Naive thymus-derived CD8-positive, alpha-beta T cell (primary cell): ENCODE data around the gene LAMA4. TPM values are rescaled to one million over a fixed set of nuclear protein-coding genes. Genes with fewer than 3 reads are reported as not detected.

Source experiments
- ATAC-seq, 2 donors: fragments of 150-1000 bp; cut with Tn5 transposase in 1 of 2; sonication (Bioruptor Pico), chemical (Tn5 transposase) in 1 of 2; 1 replicate in 1 of 2; 2 replicates in 1 of 2; pipeline ENCODE4 v1.10.0; 2021; ENCODE audit warnings: mild to moderate bottlenecking in 2 of 2, moderate library complexity in 2 of 2
- POLR2A ChIA-PET: fragments of 350-600 bp; sonication (Branson Sonifier 250); formaldehyde crosslinking; loops from one replicate; lab custom pipeline; 2021; ENCODE audit warnings: antibody characterized with exemption; lab: Charles Lee
- DNase-seq, 10 donors: peaks; one replicate each; pipeline versions ENCODE4 v3.0.0 to v3.0.0-alpha.2; 2020 to 2022
- H3K27ac Mint-ChIP-seq, 10 donors: one replicate each; pipeline ENCODE4 v1.8.0; 2020 to 2022; ENCODE audit warnings: mild to moderate bottlenecking in 10 of 10, mixed read lengths in 10 of 10, moderate library complexity in 4 of 10, inconsistent platforms in 1 of 10
- H3K27me3 Mint-ChIP-seq, 5 donors: one replicate each; pipeline ENCODE4 v1.8.0; 2021 to 2022; ENCODE audit warnings: mixed read lengths in 5 of 5
- H3K36me3 Mint-ChIP-seq, 3 donors: one replicate each; pipeline ENCODE4 v1.8.0; 2020 to 2022; ENCODE audit warnings: mixed read lengths in 3 of 3, mild to moderate bottlenecking in 2 of 3, inconsistent platforms in 1 of 3
- H3K4me1 Mint-ChIP-seq, 4 donors: one replicate each; pipeline ENCODE4 v1.8.0; 2021 to 2022; ENCODE audit warnings: mixed read lengths in 4 of 4
- H3K4me3 Mint-ChIP-seq, 10 donors: one replicate each; pipeline ENCODE4 v1.8.0; 2020 to 2022; ENCODE audit warnings: mild to moderate bottlenecking in 10 of 10, mixed read lengths in 10 of 10, moderate library complexity in 6 of 10, inconsistent platforms in 1 of 10
- H3K9me3 Mint-ChIP-seq, 9 donors: one replicate each; pipeline ENCODE4 v1.8.0; 2020 to 2022; ENCODE audit warnings: mixed read lengths in 9 of 9, mild to moderate bottlenecking in 3 of 9, inconsistent platforms in 1 of 9, moderate library complexity in 1 of 9
- polyA plus RNA-seq, 3 donors: library from polyadenylated mRNA; unstranded; fragments of 300-500 nt; fragmentation: Illumina TruSeq; gene quantifications; one replicate each; pipeline ENCODE4 v1.2.3, GENCODE V29; 2021
- total RNA-seq, 8 experiments: library from RNA in 2 of 8; stranded (reverse) in 2 of 8; gene quantifications; one replicate each; pipeline ENCODE4 v1.2.3 and lab custom pipeline; 2021 to 2026

LAMA4 gene
- total and polyA plus RNA-seq, 5 experiments from 2014 or later, result not detected

- Mint-ChIP-seq H3K27me3 (peaks cover 0 to 12% (median 4%) of the 10 kb centered on the region in 5 donors), H3K9me3 (no peaks in the 10 kb centered on the region), H3K27ac (no peak overlapping the region), H3K4me3 (no peak overlapping the region), H3K36me3 (no peaks in the 10 kb centered on the region), H3K4me1 (peaks cover 0 to 5% (median 1%) of the 10 kb centered on the region in 4 donors)
- POLR2A ChIA-PET, result no interaction called here
- ATAC-seq (no peak), DNase-seq (no peak)
These were observed 99.7 kb downstream of the LAMA4 start for GRCh38 chr6:112154711-112155110.

- DNase-seq (no peak), ATAC-seq (no peak)
- Mint-ChIP-seq H3K27ac (no peak overlapping the region), H3K4me3 (no peak overlapping the region), H3K36me3 (no peaks in the 10 kb centered on the region), H3K27me3 (peaks cover 1 to 12% (median 5%) of the 10 kb centered on the region in 5 donors), H3K4me1 (peaks cover 0 to 5% (median 1%) of the 10 kb centered on the region in 4 donors), H3K9me3 (no peaks in the 10 kb centered on the region)
- POLR2A ChIA-PET, result no interaction called here
These were observed 100.3 kb downstream of the LAMA4 start for GRCh38 chr6:112153926-112154607.

- ATAC-seq, result no peak
- peak overlapping the region in 1 of 10 donors; percentile 29 for H3K27ac Mint-ChIP-seq
- H3K4me1 Mint-ChIP-seq, result no peaks in the 10 kb centered on the region
- H3K36me3 Mint-ChIP-seq, result no peaks in the 10 kb centered on the region
- no peaks in the 10 kb centered on the region for H3K9me3 Mint-ChIP-seq
- POLR2A ChIA-PET, result no interaction called here
- peaks cover 1 to 12% (median 4%) of the 10 kb centered on the region in 5 donors for H3K27me3 Mint-ChIP-seq
- no peak for DNase-seq
- no peak overlapping the region for H3K4me3 Mint-ChIP-seq
These were observed 104.0 kb downstream of the LAMA4 start for GRCh38 chr6:112150363-112150762.

- POLR2A ChIA-PET, result no interaction called here
- no peak overlapping the region for H3K4me3 Mint-ChIP-seq
- DNase-seq, result no peak
- ATAC-seq, result no peak
- no peaks in the 10 kb centered on the region for H3K4me1 Mint-ChIP-seq
- H3K36me3 Mint-ChIP-seq, result no peaks in the 10 kb centered on the region
- no peaks in the 10 kb centered on the region for H3K9me3 Mint-ChIP-seq
- H3K27ac Mint-ChIP-seq, result no peak overlapping the region
- H3K27me3 Mint-ChIP-seq, result peaks cover 1 to 12% (median 5%) of the 10 kb centered on the region in 5 donors
These were observed 104.6 kb downstream of the LAMA4 start for GRCh38 chr6:112149719-112150263.

- ATAC-seq (no peak), DNase-seq (no peak)
- H3K36me3 Mint-ChIP-seq, result no peaks in the 10 kb centered on the region
- POLR2A ChIA-PET, result no interaction called here
- H3K9me3 Mint-ChIP-seq, result no peaks in the 10 kb centered on the region
- no peak overlapping the region for H3K4me3 Mint-ChIP-seq
- no peaks in the 10 kb centered on the region for H3K4me1 Mint-ChIP-seq
- peaks cover 1 to 12% (median 5%) of the 10 kb centered on the region in 5 donors for H3K27me3 Mint-ChIP-seq
- H3K27ac Mint-ChIP-seq, result no peak overlapping the region
These were observed 105.1 kb downstream of the LAMA4 start for GRCh38 chr6:112149236-112149635.

GRCh38 chr6:112148103-112148502, 106.3 kb downstream of the LAMA4 start:
- no peak for ATAC-seq
- H3K9me3 Mint-ChIP-seq, result no peaks in the 10 kb centered on the region
- H3K4me3 Mint-ChIP-seq, result no peak overlapping the region
- H3K36me3 Mint-ChIP-seq, result no peaks in the 10 kb centered on the region
- no peaks in the 10 kb centered on the region for H3K4me1 Mint-ChIP-seq
- peaks cover 1 to 11% (median 2%) of the 10 kb centered on the region in 5 donors for H3K27me3 Mint-ChIP-seq
- H3K27ac Mint-ChIP-seq, result no peak overlapping the region
- no peak for DNase-seq
- POLR2A ChIA-PET, result no interaction called here

GRCh38 chr6:112145080-112145573, 109.2 kb downstream of the LAMA4 start:
- no peaks in the 10 kb centered on the region for H3K36me3 Mint-ChIP-seq
- H3K9me3 Mint-ChIP-seq, result no peaks in the 10 kb centered on the region
- DNase-seq, result no peak
- peaks cover 0 to 10% (median 2%) of the 10 kb centered on the region in 5 donors for H3K27me3 Mint-ChIP-seq
- no peak for ATAC-seq
- H3K27ac Mint-ChIP-seq, result no peak overlapping the region
- H3K4me1 Mint-ChIP-seq, result no peaks in the 10 kb centered on the region
- no peak overlapping the region for H3K4me3 Mint-ChIP-seq
- POLR2A ChIA-PET, result no interaction called here

GRCh38 chr6:112144145-112144926, 110.0 kb downstream of the LAMA4 start:
- DNase-seq (no peak), ATAC-seq (no peak)
- Mint-ChIP-seq H3K4me3 (no peak overlapping the region), H3K36me3 (no peaks in the 10 kb centered on the region), H3K4me1 (no peaks in the 10 kb centered on the region), H3K27ac (no peak overlapping the region), H3K9me3 (no peaks in the 10 kb centered on the region), H3K27me3 (peaks cover 0 to 8% (median 3%) of the 10 kb centered on the region in 5 donors)
- POLR2A ChIA-PET, result no interaction called here

GRCh38 chr6:112141707-112142106, 112.7 kb downstream of the LAMA4 start:
- Mint-ChIP-seq H3K36me3 (no peaks in the 10 kb centered on the region), H3K4me1 (no peaks in the 10 kb centered on the region), H3K27me3 (peaks cover 0 to 7% (median 4%) of the 10 kb centered on the region in 5 donors), H3K27ac (no peak overlapping the region), H3K9me3 (no peaks in the 10 kb centered on the region), H3K4me3 (no peak overlapping the region)
- ATAC-seq (no peak), DNase-seq (no peak)
- POLR2A ChIA-PET, result no interaction called here

GRCh38 chr6:112139052-112139451, 115.3 kb downstream of the LAMA4 start:
- DNase-seq (no peak), ATAC-seq (no peak)
- Mint-ChIP-seq H3K4me1 (no peaks in the 10 kb centered on the region), H3K27me3 (peaks cover 0 to 13% (median 2%) of the 10 kb centered on the region in 5 donors), H3K9me3 (no peaks in the 10 kb centered on the region), H3K27ac (no peak overlapping the region), H3K36me3 (no peaks in the 10 kb centered on the region), H3K4me3 (no peak overlapping the region)
- POLR2A ChIA-PET, result interaction anchor here (0.6 kb wide), 1 partner anchor 649 kb away, joined by 5 read pairs; no protein-coding TSS in a partner anchor

GRCh38 chr6:112130878-112131277, 123.5 kb downstream of the LAMA4 start:
- DNase-seq, result no peak
- H3K27ac Mint-ChIP-seq, result no peak overlapping the region
- H3K27me3 Mint-ChIP-seq, result peaks cover 5 to 19% (median 11%) of the 10 kb centered on the region in 5 donors
- no peaks in the 10 kb centered on the region for H3K36me3 Mint-ChIP-seq
- no peaks in the 10 kb centered on the region for H3K9me3 Mint-ChIP-seq
- no peak for ATAC-seq
- H3K4me1 Mint-ChIP-seq, result no peaks in the 10 kb centered on the region
- POLR2A ChIA-PET, result no interaction called here
- H3K4me3 Mint-ChIP-seq, result no peak overlapping the region

GRCh38 chr6:112128208-112128607, 126.2 kb downstream of the LAMA4 start:
- DNase-seq (no peak), ATAC-seq (no peak)
- Mint-ChIP-seq H3K27me3 (peaks cover 3 to 19% (median 8%) of the 10 kb centered on the region in 5 donors), H3K36me3 (no peaks in the 10 kb centered on the region), H3K27ac (no peak overlapping the region), H3K4me1 (no peaks in the 10 kb centered on the region), H3K4me3 (no peak overlapping the region), H3K9me3 (no peaks in the 10 kb centered on the region)
- POLR2A ChIA-PET, result no interaction called here

GRCh38 chr6:112123982-112124381, 130.4 kb downstream of the LAMA4 start:
- ATAC-seq, result no peak
- Mint-ChIP-seq H3K9me3 (no peaks in the 10 kb centered on the region), H3K27me3 (peaks cover 4 to 19% (median 10%) of the 10 kb centered on the region in 5 donors), H3K4me1 (no peaks in the 10 kb centered on the region), H3K27ac (no peak overlapping the region), H3K36me3 (no peaks in the 10 kb centered on the region), H3K4me3 (no peak overlapping the region)
- no peak for DNase-seq
- POLR2A ChIA-PET, result no interaction called here
